Activated B cell treated with CpG ODN at 0.5 μM for 24 hours (primary cell): Measurements from ENCODE around the gene NOTCH3. TPM values are rescaled to one million over a fixed set of nuclear protein-coding genes. Genes with fewer than 3 reads are reported as not detected.
A peak's percentile ranks its signal among the peaks of the same experiment; 100 is the strongest.

Experiments
- ATAC-seq: fragments of 200-7000 bp; cut with Tn5 transposase; one replicate; pipeline ENCODE4 v1.10.0; 2021; ENCODE audit warnings: low read depth, mild to moderate bottlenecking, moderate library complexity
- CTCF ChIA-PET: fragments of 350-600 bp; sonication (Branson Sonifier 250); formaldehyde crosslinking; loops from one replicate; lab custom pipeline; 2021; ENCODE audit warnings: antibody characterized with exemption; lab: Charles Lee
- POLR2A ChIA-PET: fragments of 350-600 bp; sonication (Branson Sonifier 250); formaldehyde crosslinking; loops from one replicate; lab custom pipeline; 2021; ENCODE audit warnings: antibody characterized with exemption; lab: Charles Lee
- DNase-seq: peaks from one replicate; pipeline ENCODE4 v3.0.0; 2022
- H3K27ac Mint-ChIP-seq: one replicate; pipeline ENCODE4 v1.8.0; 2020; ENCODE audit warnings: mixed read lengths
- H3K27me3 Mint-ChIP-seq: one replicate; pipeline ENCODE4 v1.8.0; 2021; ENCODE audit warnings: mixed read lengths
- H3K36me3 Mint-ChIP-seq: one replicate; pipeline ENCODE4 v1.8.0; 2021; ENCODE audit warnings: low read depth, mixed read lengths
- H3K4me1 Mint-ChIP-seq: one replicate; pipeline ENCODE4 v1.8.0; 2021; ENCODE audit warnings: mixed read lengths
- H3K4me3 Mint-ChIP-seq: one replicate; pipeline ENCODE4 v1.8.0; 2020; ENCODE audit warnings: mild to moderate bottlenecking, mixed read lengths
- H3K9me3 Mint-ChIP-seq: one replicate; pipeline ENCODE4 v1.8.0; 2020; ENCODE audit warnings: mixed read lengths
- intact Hi-C: fragments of 100-400 bp; cut with micrococcal nuclease; formaldehyde crosslinking; loops from one replicate; pipeline ENCODE4 v1.15.1; 2024
- total RNA-seq: library from RNA; stranded (reverse); gene quantifications from 2 replicates; pipeline ENCODE4 v1.2.3, GENCODE V29; 2022
- TF ChIP-seq, protein P1 (sequence below): fragments of 200-600 bp; IDR thresholded peaks from one replicate; pipeline ENCODE4 v1.8.0; 2022; ENCODE audit warnings: antibody characterized with exemption, mild to moderate bottlenecking

Gene NOTCH3
- total RNA-seq, 1 donor from 2014 or later, result not detected

DNA sequence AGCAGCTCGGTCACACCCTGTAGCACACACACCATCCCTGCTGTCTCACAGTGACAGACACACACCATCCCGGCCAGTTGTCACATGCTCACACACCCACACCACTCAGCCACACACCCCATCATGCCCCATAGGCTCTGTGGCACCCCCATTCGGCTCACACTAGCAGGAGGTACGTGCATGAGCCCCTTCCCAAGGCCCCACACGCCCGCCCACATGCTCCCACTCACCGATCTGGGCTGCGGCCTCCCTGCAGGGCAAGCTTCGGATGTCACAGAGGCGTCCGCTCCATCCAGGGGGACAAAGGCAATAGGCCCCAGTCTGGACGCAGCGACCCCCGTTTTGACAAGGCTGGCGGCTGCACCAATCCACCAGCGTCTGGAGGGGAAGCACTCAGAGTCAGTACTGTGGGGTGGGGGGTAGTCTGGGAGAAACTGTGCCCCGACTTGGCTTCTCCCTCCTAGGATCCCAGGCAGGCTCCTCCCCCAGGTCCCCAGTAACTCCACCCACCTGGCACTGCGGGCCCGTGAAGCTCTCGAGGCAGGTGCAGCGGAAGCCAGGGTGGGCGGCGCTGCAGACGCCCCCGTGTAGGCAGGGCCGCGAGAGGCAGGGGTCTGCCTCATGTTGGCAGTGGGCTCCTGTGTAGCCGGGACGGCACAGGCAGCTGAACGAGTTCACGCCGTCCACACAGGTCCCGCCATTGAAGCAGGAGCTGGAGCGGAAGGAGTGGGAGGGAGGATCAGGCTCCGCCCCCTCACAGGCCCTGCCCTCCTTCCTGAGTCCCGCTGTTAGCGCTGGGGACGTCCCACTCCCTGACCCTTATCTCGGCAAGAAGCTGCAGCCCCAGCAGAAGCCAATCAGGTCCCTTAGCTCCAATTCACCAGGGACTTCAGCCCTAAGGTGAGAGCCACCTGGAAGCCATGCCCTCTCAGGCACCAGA lies 20.1 kb downstream of the NOTCH3 start:
- Mint-ChIP-seq H3K27me3 (peaks cover 13% of the 10 kb centered on the region), H3K4me1 (peaks cover 4% of the 10 kb centered on the region), H3K27ac (no peak overlapping the region), H3K36me3 (no peaks in the 10 kb centered on the region), H3K4me3 (no peak overlapping the region), H3K9me3 (no peaks in the 10 kb centered on the region)
- no peak for ATAC-seq
- TF ChIP-seq, protein P1, sequence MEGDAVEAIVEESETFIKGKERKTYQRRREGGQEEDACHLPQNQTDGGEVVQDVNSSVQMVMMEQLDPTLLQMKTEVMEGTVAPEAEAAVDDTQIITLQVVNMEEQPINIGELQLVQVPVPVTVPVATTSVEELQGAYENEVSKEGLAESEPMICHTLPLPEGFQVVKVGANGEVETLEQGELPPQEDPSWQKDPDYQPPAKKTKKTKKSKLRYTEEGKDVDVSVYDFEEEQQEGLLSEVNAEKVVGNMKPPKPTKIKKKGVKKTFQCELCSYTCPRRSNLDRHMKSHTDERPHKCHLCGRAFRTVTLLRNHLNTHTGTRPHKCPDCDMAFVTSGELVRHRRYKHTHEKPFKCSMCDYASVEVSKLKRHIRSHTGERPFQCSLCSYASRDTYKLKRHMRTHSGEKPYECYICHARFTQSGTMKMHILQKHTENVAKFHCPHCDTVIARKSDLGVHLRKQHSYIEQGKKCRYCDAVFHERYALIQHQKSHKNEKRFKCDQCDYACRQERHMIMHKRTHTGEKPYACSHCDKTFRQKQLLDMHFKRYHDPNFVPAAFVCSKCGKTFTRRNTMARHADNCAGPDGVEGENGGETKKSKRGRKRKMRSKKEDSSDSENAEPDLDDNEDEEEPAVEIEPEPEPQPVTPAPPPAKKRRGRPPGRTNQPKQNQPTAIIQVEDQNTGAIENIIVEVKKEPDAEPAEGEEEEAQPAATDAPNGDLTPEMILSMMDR, result no peak
- no peak for DNase-seq
- intact Hi-C loops, result no loop called here
- POLR2A ChIA-PET, result no interaction called here
- CTCF ChIA-PET, result interaction anchor here (1.0 kb wide), 1 partner anchor 375 kb away, joined by 3 read pairs; no protein-coding TSS in a partner anchor

DNA sequence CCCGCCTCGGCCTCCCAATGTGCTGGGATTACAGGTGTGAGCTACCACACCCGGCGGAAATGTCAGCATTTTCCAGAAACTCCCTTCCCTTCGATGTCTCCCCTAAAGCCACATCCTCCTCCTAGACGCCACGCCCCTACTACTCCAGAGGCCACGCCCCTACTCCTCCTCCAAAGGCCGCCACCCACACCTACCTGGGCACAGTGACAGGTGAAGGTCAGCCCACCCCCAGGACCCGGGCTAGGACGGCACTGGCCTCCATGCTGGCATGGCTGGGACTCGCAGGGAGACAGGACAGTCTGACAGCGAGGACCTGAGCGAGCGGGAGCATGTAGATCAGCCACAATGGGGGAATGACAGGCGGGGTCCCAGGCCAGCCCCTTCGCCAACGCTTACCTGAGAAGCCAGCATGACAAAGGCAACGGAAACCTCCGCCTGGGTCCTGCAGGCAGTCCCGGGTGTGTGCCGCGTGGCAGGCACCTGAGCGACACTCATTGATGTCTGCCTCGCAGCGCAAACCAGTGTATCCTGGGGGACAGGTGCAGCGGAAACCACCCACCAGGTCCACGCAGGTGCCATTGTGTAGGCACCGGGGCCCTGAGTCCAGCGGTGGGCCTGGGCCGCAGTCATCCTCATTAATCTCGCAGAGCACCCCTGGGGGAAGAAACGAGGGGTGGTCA lies 22.0 kb downstream of the NOTCH3 start:
- Mint-ChIP-seq H3K9me3 (no peaks in the 10 kb centered on the region), H3K27ac (no peak overlapping the region), H3K4me3 (peak overlapping the region; percentile 15), H3K27me3 (peaks cover 16% of the 10 kb centered on the region), H3K4me1 (peaks cover 4% of the 10 kb centered on the region), H3K36me3 (no peaks in the 10 kb centered on the region)
- intact Hi-C loops, result loop anchor here (5.0 to 10.0 kb wide), 2 partner anchors 56 to 84 kb away; partner anchors contain the start of gene EPHX3
- no peak for ATAC-seq
- no peak for DNase-seq
- TF ChIP-seq, protein P1, result no peak
- ChIA-PET CTCF (interaction anchor here (1.9 to 2.7 kb wide), 2 partner anchors 241 to 377 kb away, joined by 9 to 10 read pairs; partner anchors contain the start of gene AKAP8L), POLR2A (no interaction called here)

DNA sequence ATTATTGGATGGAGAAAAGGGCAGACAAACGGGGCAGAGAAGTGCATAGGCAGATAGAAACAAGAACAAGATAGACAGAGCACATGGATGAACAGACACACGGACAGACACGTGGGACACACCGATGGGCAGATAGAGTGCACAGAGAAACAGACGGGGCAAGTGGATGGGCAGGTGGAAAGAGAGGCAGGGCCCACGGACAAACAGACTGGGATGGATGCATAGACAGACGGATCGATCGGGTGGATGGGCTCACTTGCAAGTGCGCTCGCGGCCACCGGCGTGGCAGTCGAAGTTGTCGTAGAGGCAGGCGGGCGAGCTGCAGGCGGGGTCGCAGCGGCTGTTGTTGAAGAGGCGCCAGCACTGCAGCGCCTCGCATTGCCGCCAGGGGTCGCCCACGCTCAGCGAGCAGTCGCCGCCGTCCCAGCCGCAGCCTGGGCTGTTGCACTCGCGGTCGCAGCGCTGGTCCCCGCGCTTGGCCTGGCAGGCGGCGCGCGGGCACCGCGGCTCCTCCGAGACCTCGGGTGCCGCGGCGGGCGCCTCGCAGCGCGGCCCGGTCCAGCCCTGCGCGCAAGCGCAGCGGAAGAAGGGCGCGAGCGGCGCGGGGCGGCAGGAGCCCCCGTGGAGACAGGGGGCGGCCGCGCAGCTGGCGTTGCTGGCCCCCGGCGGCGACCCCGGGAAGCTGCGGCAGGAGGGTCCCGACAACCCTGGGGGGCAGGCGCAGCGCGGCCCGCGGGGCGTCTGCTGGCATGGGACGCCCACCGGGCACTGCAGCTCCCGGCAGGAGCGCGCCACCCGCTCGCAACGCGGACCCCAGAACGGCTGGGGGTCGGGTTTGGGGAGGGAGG lies 23.3 kb downstream of the NOTCH3 start:
- intact Hi-C loops, result loop anchor here (1.0 to 10.0 kb wide), 5 partner anchors 57 to 379 kb away; partner anchors contain the start of gene EPHX3
- CTCF ChIA-PET, result interaction anchor here (0.6 to 2.7 kb wide), 7 partner anchors 9 to 388 kb away, joined by 3 to 10 read pairs (median 4); partner anchors contain the start of gene AKAP8L
- Mint-ChIP-seq H3K4me1 (peaks cover 4% of the 10 kb centered on the region), H3K27ac (no peak overlapping the region), H3K36me3 (no peaks in the 10 kb centered on the region), H3K4me3 (no peak overlapping the region), H3K9me3 (no peaks in the 10 kb centered on the region), H3K27me3 (peaks cover 16% of the 10 kb centered on the region)
- DNase-seq, result peak; percentile 87
- peak; percentile 98 for ATAC-seq
- POLR2A ChIA-PET, result interaction anchor here (0.6 kb wide), 1 partner anchor 156 kb away, joined by 3 read pairs; no protein-coding TSS in a partner anchor
- TF ChIP-seq, protein P1, result peak; percentile 80

DNA sequence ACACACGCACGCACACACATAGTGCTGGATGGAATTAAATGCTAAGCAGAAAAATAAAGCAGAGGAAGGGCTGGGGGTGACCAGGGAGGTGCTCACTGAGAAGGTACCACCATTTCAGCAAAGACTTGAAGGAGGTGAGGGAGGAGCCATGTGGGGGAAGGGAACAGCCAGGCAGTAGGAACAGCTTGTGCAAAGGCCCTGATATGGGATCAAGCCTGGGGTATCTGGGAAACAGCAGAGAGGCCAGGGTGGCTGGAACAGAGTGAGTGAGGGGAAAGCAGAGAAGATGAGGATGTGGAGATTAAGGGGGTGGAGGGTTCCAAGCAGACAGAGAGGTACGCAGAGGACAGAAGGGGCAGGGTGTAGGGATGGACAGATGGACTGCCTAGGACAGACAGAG lies 25.2 kb downstream of the NOTCH3 start:
- H3K4me3 Mint-ChIP-seq, result no peak overlapping the region
- no peak overlapping the region for H3K27ac Mint-ChIP-seq
- no peak for ATAC-seq
- intact Hi-C loops, result loop anchor here (5.0 to 10.0 kb wide), 2 partner anchors 59 to 87 kb away; partner anchors contain the start of gene EPHX3
- CTCF ChIA-PET, result no interaction called here
- TF ChIP-seq, protein P1, result no peak
- H3K4me1 Mint-ChIP-seq, result peaks cover 4% of the 10 kb centered on the region
- peaks cover 19% of the 10 kb centered on the region for H3K27me3 Mint-ChIP-seq
- POLR2A ChIA-PET, result no interaction called here
- no peaks in the 10 kb centered on the region for H3K36me3 Mint-ChIP-seq
- no peak for DNase-seq
- H3K9me3 Mint-ChIP-seq, result no peaks in the 10 kb centered on the region
